Pancreas (tissue), 10 donors: ENCODE measurements around the gene NHSL1. TPM values are rescaled to one million over a fixed set of nuclear protein-coding genes. Genes with fewer than 3 reads are reported as not detected.

ENCODE experiments used
- ATAC-seq, 4 donors: fragments of 200-7000 bp; cut with Tn5 transposase; one replicate each; pipeline versions ENCODE4 v1.8.0 to v1.9.1; 2020; ENCODE audit warnings: mild to moderate bottlenecking in 4 of 4, moderate library complexity in 4 of 4
- DNase-seq, 6 donors: peaks; one replicate each; pipeline ENCODE4 v3.0.0-alpha.2; 2020
- FAIRE-seq: peaks from 2 replicates; lab custom pipeline; 2012; peaks lifted over from hg19 to GRCh38; lab: Jason Lieb, UNC
- H3K27ac ChIP-seq, 4 donors: fragments of 200-600 bp; sonication (generic); 1 replicate in 3 of 4; 2 replicates in 1 of 4; pipeline versions ENCODE4 v1.5.0 to v1.8.0; 2020
- H3K27me3 ChIP-seq, 4 donors: fragments of 200-600 bp; one replicate each; pipeline ENCODE4 v1.8.0; 2021
- H3K36me3 ChIP-seq, 3 donors: fragments of 200-600 bp; sonication (generic) in 1 of 3; one replicate each; pipeline versions ENCODE4 v1.5.0 to v1.8.0; 2020 to 2021
- H3K4me1 ChIP-seq, 3 donors: fragments of 200-600 bp; one replicate each; pipeline ENCODE4 v1.8.0; 2021
- H3K4me3 ChIP-seq, 4 donors: fragments of 200-600 bp; sonication (generic) in 2 of 4; one replicate each; pipeline versions ENCODE4 v1.5.0 to v1.8.0; 2020 to 2021
- H3K9me3 ChIP-seq, 4 donors: fragments of 200-600 bp; one replicate each; pipeline ENCODE4 v1.8.0; 2021
- WGBS, 2 donors: extraction: QIAGEN DNeasy Blood & Tissue Kit; methylation state at CpG; one replicate each; pipeline ENCODE4 v1.1.7; 2013; 5-methylcytosine and 5-hydroxymethylcytosine counted together
- intact Hi-C, 3 donors: fragments of 100-400 bp; cut with DNase I; formaldehyde crosslinking; loops; one replicate each; pipeline versions ENCODE4 v1.11.1 to v1.14.2; 2022
- polyA plus RNA-seq, 2 donors: library from polyadenylated mRNA; stranded (reverse); fragments of 200-250 nt; gene quantifications; one replicate each; pipeline ENCODE4 v1.2.3, GENCODE V29; 2013
- total RNA-seq, 6 donors: library from RNA; stranded (reverse); fragmentation: NEBNext Ultra II Directional in 4 of 6; extraction: Animal tissue kit (Norgen Biotek cat#: 25700) in 4 of 6; gene quantifications; one replicate each; pipeline versions ENCODE4 v1.2.1 to v1.2.4, GENCODE V29; 2021 to 2023
- TF ChIP-seq, protein P1 (sequence below), 4 donors: fragments of 200-600 bp; sonication (generic) in 3 of 4; IDR thresholded peaks; one replicate each; pipeline versions ENCODE4 v1.5.0 to v1.8.0; 2021; ENCODE audit warnings: antibody characterized with exemption in 4 of 4
- donor health status: healthy with polysubstance abuse.
- donor health status: DM: no; HTN: no; CAD: no; lungs with moderate emphysema.
- donor health status: DM: no; HTN: no; CAD: no.
- donor health status: control.
- donor health status: control.
- donor health status: Bipolar disorder and iron deficiency.
- donor health status: DM: yes; HTN: yes; CAD: no.
- donor health status: DM: no; HTN: no; CAD: no.
- donor health status: DM: no; HTN: no; CAD: no.
- donor health status: DM: yes; HTN: yes; CAD: no.

Gene NHSL1
- total and polyA plus RNA-seq, 8 donors = 3.5 to 16.3 (median 8.9) TPM

DNA sequence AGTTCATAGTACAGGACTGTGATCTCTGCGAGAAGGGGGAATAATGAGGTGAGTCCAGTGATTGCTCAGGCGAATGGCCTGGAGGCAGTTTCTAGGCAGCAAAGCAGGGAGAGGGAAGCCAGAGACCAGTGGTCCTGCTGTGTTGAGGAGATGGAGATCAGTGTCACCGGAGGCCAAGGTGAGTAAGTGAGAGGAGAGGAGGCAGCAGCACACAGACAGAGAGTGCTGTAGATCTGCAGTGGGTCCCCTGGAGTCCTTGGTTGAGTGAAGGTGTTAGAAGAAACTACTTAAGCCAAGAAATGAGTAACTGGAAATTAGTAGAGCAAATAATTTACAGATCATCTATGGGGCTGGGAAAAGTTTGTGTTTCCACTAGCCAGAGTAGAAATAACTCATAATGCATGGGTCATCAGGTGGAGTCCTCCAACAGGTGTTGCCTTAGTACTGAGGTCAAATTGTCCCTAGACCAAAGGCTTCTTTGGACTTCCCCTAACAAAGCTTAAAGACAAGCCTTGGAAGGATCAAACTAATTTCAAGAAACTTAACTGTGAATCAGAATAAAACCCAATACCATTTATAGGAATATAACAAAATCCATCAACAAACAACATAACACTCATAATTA is 81.7 kb downstream of the NHSL1 start:
- Histone ChIP-seq H3K9me3 (no peaks in the 10 kb centered on the region), H3K27me3 (no peaks in the 10 kb centered on the region), H3K4me3 (no peak overlapping the region), H3K36me3 (peaks cover 0 to 9% (median 8%) of the 10 kb centered on the region in 3 donors), H3K4me1 (no peaks in the 10 kb centered on the region), H3K27ac (no peak overlapping the region)
- TF ChIP-seq, protein P1, sequence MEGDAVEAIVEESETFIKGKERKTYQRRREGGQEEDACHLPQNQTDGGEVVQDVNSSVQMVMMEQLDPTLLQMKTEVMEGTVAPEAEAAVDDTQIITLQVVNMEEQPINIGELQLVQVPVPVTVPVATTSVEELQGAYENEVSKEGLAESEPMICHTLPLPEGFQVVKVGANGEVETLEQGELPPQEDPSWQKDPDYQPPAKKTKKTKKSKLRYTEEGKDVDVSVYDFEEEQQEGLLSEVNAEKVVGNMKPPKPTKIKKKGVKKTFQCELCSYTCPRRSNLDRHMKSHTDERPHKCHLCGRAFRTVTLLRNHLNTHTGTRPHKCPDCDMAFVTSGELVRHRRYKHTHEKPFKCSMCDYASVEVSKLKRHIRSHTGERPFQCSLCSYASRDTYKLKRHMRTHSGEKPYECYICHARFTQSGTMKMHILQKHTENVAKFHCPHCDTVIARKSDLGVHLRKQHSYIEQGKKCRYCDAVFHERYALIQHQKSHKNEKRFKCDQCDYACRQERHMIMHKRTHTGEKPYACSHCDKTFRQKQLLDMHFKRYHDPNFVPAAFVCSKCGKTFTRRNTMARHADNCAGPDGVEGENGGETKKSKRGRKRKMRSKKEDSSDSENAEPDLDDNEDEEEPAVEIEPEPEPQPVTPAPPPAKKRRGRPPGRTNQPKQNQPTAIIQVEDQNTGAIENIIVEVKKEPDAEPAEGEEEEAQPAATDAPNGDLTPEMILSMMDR (IDR thresholded peaks at IDR 0.05) = no peak
- WGBS, 2 donors = 90 to 91% methylated on average over 3 of the region's 3 CpGs
- DNase-seq = no peak
- no peak for ATAC-seq
- intact Hi-C loops = loop anchor here in 1 of 3 donors (10.0 kb wide), 1 partner anchor 347 kb away; no protein-coding TSS in a partner anchor
- no peak for FAIRE-seq

DNA sequence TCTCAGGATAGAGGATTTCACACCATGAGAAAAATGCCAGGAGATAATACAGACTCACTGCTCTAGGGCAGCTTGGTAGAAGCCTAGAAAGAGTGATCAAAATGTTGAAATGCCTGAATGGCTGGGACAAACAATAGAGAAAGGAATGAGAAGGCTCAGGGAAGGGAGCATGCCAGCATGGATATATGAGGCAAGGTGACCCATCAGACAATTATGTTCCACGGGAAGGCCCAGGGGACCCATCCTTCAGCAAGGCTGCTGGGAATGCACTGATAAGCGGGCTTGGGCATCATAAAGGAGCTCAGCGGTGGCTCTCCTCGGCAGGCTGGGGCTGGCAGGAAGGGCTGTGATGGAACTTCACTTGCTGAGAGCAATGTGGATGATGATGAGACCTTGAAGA is 83.1 kb downstream of the NHSL1 start:
- TF ChIP-seq, protein P1 (IDR thresholded peaks at IDR 0.05) = no peak
- Histone ChIP-seq H3K27ac (no peak overlapping the region), H3K27me3 (no peaks in the 10 kb centered on the region), H3K4me3 (no peak overlapping the region), H3K9me3 (no peaks in the 10 kb centered on the region), H3K4me1 (no peaks in the 10 kb centered on the region), H3K36me3 (peaks cover 0 to 21% (median 12%) of the 10 kb centered on the region in 3 donors)
- FAIRE-seq (no peak), ATAC-seq (no peak), DNase-seq (no peak)
- intact Hi-C loops = loop anchor here in 1 of 3 donors (10.0 kb wide), 1 partner anchor 349 kb away; no protein-coding TSS in a partner anchor
- 88% methylated on average over 4 of the region's 4 CpGs for WGBS, 2 donors

GRCh38 chr6:138415125-138415524 is 84.2 kb downstream of the NHSL1 start:
- TF ChIP-seq, protein P1 (IDR thresholded peaks at IDR 0.05) = no peak

GRCh38 chr6:138410972-138411880 is 88.1 kb downstream of the NHSL1 start:
- Histone ChIP-seq H3K4me3 (no peak overlapping the region), H3K9me3 (no peaks in the 10 kb centered on the region), H3K27ac (no peak overlapping the region), H3K27me3 (no peaks in the 10 kb centered on the region), H3K36me3 (peaks cover 0 to 61% (median 18%) of the 10 kb centered on the region in 3 donors), H3K4me1 (peaks cover 0 to 5% (median 0%) of the 10 kb centered on the region in 3 donors)
- TF ChIP-seq, protein P1 (IDR thresholded peaks at IDR 0.05) = no peak
- no peak for FAIRE-seq
- ATAC-seq = no peak
- DNase-seq = no peak
- WGBS, 2 donors = 88 to 92% methylated on average over 6 of the region's 6 CpGs
- intact Hi-C loops = loop anchor here in 1 of 3 donors (10.0 kb wide), 1 partner anchor 354 kb away; no protein-coding TSS in a partner anchor

More at GRCh38 chr6:138415125-138415524, 84.2 kb downstream of the NHSL1 start:
- DNase-seq (no peak), ATAC-seq (peak in 1 of 4 donors; percentile 12), FAIRE-seq (no peak)
- Histone ChIP-seq H3K27me3 (no peaks in the 10 kb centered on the region), H3K4me3 (no peak overlapping the region), H3K36me3 (peaks cover 0 to 26% (median 12%) of the 10 kb centered on the region in 3 donors), H3K9me3 (no peaks in the 10 kb centered on the region), H3K27ac (no peak overlapping the region), H3K4me1 (peaks cover 0 to 1% (median 0%) of the 10 kb centered on the region in 3 donors)
- 91 to 98% methylated on average over 5 of the region's 5 CpGs for WGBS, 2 donors
- intact Hi-C loops = loop anchor here in 1 of 3 donors (10.0 kb wide), 1 partner anchor 350 kb away; no protein-coding TSS in a partner anchor
